Measurements from ENCODE around the gene MMS19. TPM values are rescaled to one million over a fixed set of nuclear protein-coding genes. Genes with fewer than 3 reads are reported as not detected.

The MMS19 gene
- total RNA-seq, 1 experiment from 2014 or later = 83.3 TPM

DNA sequence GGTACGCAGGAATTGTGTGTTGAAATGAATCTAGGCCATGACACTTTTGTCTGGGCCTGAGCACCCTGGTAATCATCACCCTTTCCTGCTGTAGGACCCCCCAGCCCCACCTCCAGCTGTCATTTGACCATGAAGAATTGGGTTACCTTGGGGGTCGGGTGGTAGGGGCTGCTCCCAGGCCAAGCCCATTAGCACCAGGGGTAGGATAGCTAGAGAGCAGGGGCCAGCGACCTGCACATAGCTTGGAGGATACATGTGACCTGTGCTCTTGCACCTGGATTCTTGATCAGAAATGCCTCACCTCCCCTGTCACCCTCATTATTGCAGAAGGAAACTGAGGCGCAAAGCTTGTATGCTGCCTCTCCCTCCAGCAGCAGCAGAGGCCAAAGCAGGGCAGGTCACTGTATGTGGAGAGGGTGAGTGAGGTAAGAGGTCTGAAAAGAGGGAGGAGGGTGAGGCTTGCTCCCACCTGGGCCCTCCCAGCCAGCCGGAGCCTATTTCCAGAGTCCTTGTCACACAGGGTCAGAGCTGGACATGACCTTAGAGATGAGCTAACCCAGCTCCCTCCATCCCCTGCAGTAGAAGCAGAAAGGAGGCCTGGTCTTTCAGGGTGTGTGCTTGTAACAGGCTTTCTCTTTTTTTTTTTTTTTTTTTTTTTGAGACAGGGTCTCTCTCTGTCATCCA is 39.1 kb upstream of the MMS19 start:
- Histone ChIP-seq H3K36me3 (ENCODE audit: control insufficient read depth, insufficient read depth, low read length) (no peaks in the 10 kb centered on the region), H3K4me1 (ENCODE audit: control insufficient read depth, insufficient read depth, low read length) (peaks cover 50% of the 10 kb centered on the region), H3K27ac (ENCODE audit: low read length) (0 out of 2 replicates have a peak overlapping the region, but pooled peaks have one; percentile 18), H3K4me3 (ENCODE audit: low read depth in 2 of 2, low read length in 2 of 2) (no peak overlapping the region), H3K27me3 (ENCODE audit: control insufficient read depth, insufficient read depth, low read length) (no peaks in the 10 kb centered on the region), H3K9me3 (ENCODE audit: control insufficient read depth, insufficient read depth, low read depth, low read length) (no peaks in the 10 kb centered on the region)
- no peak for ATAC-seq
- ChIA-PET POLR2A (no interaction called here), CTCF (interaction anchor here (0.7 kb wide), 2 partner anchors 15 to 17 kb away, joined by 3 to 11 read pairs; no protein-coding TSS in a partner anchor)
- no peak for DNase-seq (ENCODE audit: low read depth, low spot score)
- intact Hi-C loops (cut with micrococcal nuclease; ENCODE audit: unreplicated experiment) = no loop called here
- in situ Hi-C loops (cut with HindIII; ENCODE audit: low pct_unique_long_range_greater_than_20kb, low sequenced_read_pairs) = no loop called here
- TF ChIP-seq SIN3A (IDR thresholded peaks at IDR 0.05; ENCODE audit: borderline replicate concordance, insufficient read depth, low read depth, low read length) (no peak), POLR2AphosphoS5 (IDR thresholded peaks at IDR 0.05; ENCODE audit: low read depth, low read length) (no peak), TCF7L2 (IDR thresholded peaks at IDR 0.05; ENCODE audit: low read depth, low read length) (no peak)
- TF ChIP-seq, protein P1, sequence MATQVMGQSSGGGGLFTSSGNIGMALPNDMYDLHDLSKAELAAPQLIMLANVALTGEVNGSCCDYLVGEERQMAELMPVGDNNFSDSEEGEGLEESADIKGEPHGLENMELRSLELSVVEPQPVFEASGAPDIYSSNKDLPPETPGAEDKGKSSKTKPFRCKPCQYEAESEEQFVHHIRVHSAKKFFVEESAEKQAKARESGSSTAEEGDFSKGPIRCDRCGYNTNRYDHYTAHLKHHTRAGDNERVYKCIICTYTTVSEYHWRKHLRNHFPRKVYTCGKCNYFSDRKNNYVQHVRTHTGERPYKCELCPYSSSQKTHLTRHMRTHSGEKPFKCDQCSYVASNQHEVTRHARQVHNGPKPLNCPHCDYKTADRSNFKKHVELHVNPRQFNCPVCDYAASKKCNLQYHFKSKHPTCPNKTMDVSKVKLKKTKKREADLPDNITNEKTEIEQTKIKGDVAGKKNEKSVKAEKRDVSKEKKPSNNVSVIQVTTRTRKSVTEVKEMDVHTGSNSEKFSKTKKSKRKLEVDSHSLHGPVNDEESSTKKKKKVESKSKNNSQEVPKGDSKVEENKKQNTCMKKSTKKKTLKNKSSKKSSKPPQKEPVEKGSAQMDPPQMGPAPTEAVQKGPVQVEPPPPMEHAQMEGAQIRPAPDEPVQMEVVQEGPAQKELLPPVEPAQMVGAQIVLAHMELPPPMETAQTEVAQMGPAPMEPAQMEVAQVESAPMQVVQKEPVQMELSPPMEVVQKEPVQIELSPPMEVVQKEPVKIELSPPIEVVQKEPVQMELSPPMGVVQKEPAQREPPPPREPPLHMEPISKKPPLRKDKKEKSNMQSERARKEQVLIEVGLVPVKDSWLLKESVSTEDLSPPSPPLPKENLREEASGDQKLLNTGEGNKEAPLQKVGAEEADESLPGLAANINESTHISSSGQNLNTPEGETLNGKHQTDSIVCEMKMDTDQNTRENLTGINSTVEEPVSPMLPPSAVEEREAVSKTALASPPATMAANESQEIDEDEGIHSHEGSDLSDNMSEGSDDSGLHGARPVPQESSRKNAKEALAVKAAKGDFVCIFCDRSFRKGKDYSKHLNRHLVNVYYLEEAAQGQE (IDR thresholded peaks at IDR 0.05; ENCODE audit: insufficient read depth in 1 of 2, low read depth in 2 of 2, low read length in 1 of 2) = no peak
- TF ChIP-seq, protein P2, sequence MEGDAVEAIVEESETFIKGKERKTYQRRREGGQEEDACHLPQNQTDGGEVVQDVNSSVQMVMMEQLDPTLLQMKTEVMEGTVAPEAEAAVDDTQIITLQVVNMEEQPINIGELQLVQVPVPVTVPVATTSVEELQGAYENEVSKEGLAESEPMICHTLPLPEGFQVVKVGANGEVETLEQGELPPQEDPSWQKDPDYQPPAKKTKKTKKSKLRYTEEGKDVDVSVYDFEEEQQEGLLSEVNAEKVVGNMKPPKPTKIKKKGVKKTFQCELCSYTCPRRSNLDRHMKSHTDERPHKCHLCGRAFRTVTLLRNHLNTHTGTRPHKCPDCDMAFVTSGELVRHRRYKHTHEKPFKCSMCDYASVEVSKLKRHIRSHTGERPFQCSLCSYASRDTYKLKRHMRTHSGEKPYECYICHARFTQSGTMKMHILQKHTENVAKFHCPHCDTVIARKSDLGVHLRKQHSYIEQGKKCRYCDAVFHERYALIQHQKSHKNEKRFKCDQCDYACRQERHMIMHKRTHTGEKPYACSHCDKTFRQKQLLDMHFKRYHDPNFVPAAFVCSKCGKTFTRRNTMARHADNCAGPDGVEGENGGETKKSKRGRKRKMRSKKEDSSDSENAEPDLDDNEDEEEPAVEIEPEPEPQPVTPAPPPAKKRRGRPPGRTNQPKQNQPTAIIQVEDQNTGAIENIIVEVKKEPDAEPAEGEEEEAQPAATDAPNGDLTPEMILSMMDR (IDR thresholded peaks at IDR 0.05) = no peak
- no TSS peak for BruUV-seq (replicated peaks)

DNA sequence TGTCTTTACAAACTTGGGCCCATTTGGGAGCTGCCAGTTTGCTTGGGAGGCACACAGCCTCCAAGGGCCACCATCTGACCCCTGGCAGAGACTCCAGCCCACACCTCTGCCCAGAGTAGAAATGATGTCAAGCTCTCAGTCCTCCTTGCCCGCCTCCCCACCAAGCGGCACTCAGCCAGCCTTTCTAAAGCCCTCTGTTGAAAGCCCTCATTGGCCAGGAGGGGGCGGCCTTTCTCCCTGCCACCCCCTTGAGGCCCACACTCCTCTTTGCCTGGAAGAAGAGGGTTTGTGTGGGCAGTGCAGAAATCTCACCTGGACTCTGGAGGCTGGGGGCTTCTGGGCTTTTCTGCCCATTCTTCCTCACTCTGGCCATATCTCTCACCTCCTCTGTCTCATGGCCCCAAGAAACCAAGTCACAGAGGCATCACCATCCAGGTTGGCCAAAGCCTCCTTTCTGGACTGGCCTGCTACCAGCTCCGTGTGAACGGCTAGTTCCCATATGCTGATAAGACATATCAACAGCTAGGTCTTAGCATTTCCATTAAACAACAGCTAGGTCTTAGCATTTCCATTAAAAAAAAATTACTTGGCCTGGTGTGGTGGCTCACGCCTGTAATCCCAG is 36.6 kb upstream of the MMS19 start:
- CTCF ChIA-PET = interaction anchor here (0.6 to 2.5 kb wide), 6 partner anchors 18 to 92 kb away, joined by 3 to 13 read pairs (median 5); no protein-coding TSS in a partner anchor
- POLR2A ChIA-PET = interaction anchor here (0.6 kb wide), 1 partner anchor 40 kb away, joined by 3 read pairs; no protein-coding TSS in a partner anchor
- no TSS peak for BruUV-seq (replicated peaks)
- no peaks in the 10 kb centered on the region for H3K36me3 ChIP-seq (ENCODE audit: control insufficient read depth, insufficient read depth, low read length)
- ATAC-seq (peak; percentile 59), DNase-seq (ENCODE audit: low read depth, low spot score) (peak; percentile 10)
- H3K4me1 ChIP-seq (ENCODE audit: control insufficient read depth, insufficient read depth, low read length) = peaks cover 40% of the 10 kb centered on the region
- H3K27ac ChIP-seq (ENCODE audit: low read length) = no peak overlapping the region
- no peak for TF ChIP-seq POLR2AphosphoS5 (IDR thresholded peaks at IDR 0.05; ENCODE audit: low read depth, low read length)
- TF ChIP-seq, protein P2 (IDR thresholded peaks at IDR 0.05) = peak; percentile 89
- H3K4me3 ChIP-seq (ENCODE audit: low read depth in 2 of 2, low read length in 2 of 2) = no peak overlapping the region
- no peaks in the 10 kb centered on the region for H3K27me3 ChIP-seq (ENCODE audit: control insufficient read depth, insufficient read depth, low read length)
- in situ Hi-C loops (cut with HindIII; ENCODE audit: low pct_unique_long_range_greater_than_20kb, low sequenced_read_pairs) = no loop called here
- intact Hi-C loops (cut with micrococcal nuclease; ENCODE audit: unreplicated experiment) = no loop called here
- no peaks in the 10 kb centered on the region for H3K9me3 ChIP-seq (ENCODE audit: control insufficient read depth, insufficient read depth, low read depth, low read length)

Data from Panc1 (cell line).